Upper lobe of right lung (tissue), 1 donor: ENCODE measurements around the gene RSPO3. TPM values are rescaled to one million over a fixed set of nuclear protein-coding genes. Genes with fewer than 3 reads are reported as not detected.

Source experiments
- ATAC-seq: fragments of 200-7000 bp; cut with Tn5 transposase; one replicate; pipeline ENCODE4 v1.9.1; 2020; ENCODE audit warnings: mild to moderate bottlenecking, moderate library complexity
- DNase-seq: peaks from one replicate; pipeline ENCODE4 v3.0.0-alpha.2; 2020
- H3K27ac ChIP-seq: fragments of 200-600 bp; one replicate; pipeline ENCODE4 v1.8.0; 2022
- H3K27me3 ChIP-seq: fragments of 200-600 bp; one replicate; pipeline ENCODE4 v1.8.0; 2022; ENCODE audit warnings: mild to moderate bottlenecking
- H3K36me3 ChIP-seq: fragments of 200-600 bp; one replicate; pipeline ENCODE4 v1.8.0; 2022
- H3K4me1 ChIP-seq: fragments of 200-600 bp; one replicate; pipeline ENCODE4 v1.8.0; 2022
- H3K4me3 ChIP-seq: fragments of 200-600 bp; one replicate; pipeline ENCODE4 v1.8.0; 2022; ENCODE audit warnings: mild to moderate bottlenecking
- H3K9me3 ChIP-seq: fragments of 200-600 bp; one replicate; pipeline ENCODE4 v1.8.0; 2022
- CTCF ChIP-seq: fragments of 200-600 bp; IDR thresholded peaks from one replicate; pipeline ENCODE4 v1.8.0; 2022; ENCODE audit warnings: antibody characterized with exemption
- intact Hi-C: fragments of 100-400 bp; cut with DNase I; formaldehyde crosslinking; loops from one replicate; pipeline ENCODE4 v1.11.0; 2022
- total RNA-seq: library from RNA; stranded (reverse); fragmentation: NEBNext Ultra II Directional; extraction: Animal tissue kit (Norgen Biotek cat#: 25700); gene quantifications from one replicate; pipeline ENCODE4 v1.2.1, GENCODE V29; 2021
- donor health status: DM: no; HTN: yes; CAD: no; lungs with severe emphysema.

Gene RSPO3
- total RNA-seq, 1 donor from 2014 or later, result 6.2 TPM

GRCh38 chr6:127162836-127163235 lies 44.4 kb downstream of the RSPO3 start:
- H3K9me3 ChIP-seq, result no peaks in the 10 kb centered on the region
- DNase-seq (no peak), ATAC-seq (no peak)
- H3K27me3 ChIP-seq, result no peaks in the 10 kb centered on the region
- no peak overlapping the region for H3K4me3 ChIP-seq
- no peak overlapping the region for H3K27ac ChIP-seq
- intact Hi-C loops, result no loop called here
- no peak for TF ChIP-seq CTCF
- H3K36me3 ChIP-seq, result no peaks in the 10 kb centered on the region
- H3K4me1 ChIP-seq, result no peaks in the 10 kb centered on the region

- TF ChIP-seq CTCF, result no peak
- H3K27ac ChIP-seq, result no peak overlapping the region
- no peak for DNase-seq
- H3K36me3 ChIP-seq, result no peaks in the 10 kb centered on the region
- ATAC-seq, result no peak
- no peak overlapping the region for H3K4me3 ChIP-seq
- no peaks in the 10 kb centered on the region for H3K9me3 ChIP-seq
- no peaks in the 10 kb centered on the region for H3K27me3 ChIP-seq
- intact Hi-C loops, result no loop called here
- no peaks in the 10 kb centered on the region for H3K4me1 ChIP-seq
These were observed 45.6 kb downstream of the RSPO3 start for GRCh38 chr6:127164036-127164435.

GRCh38 chr6:127164565-127164964 lies 46.1 kb downstream of the RSPO3 start:
- ATAC-seq (no peak), DNase-seq (no peak)
- TF ChIP-seq CTCF, result no peak
- no peak overlapping the region for H3K4me3 ChIP-seq
- no peaks in the 10 kb centered on the region for H3K4me1 ChIP-seq
- no peaks in the 10 kb centered on the region for H3K9me3 ChIP-seq
- H3K27me3 ChIP-seq, result no peaks in the 10 kb centered on the region
- no peaks in the 10 kb centered on the region for H3K36me3 ChIP-seq
- H3K27ac ChIP-seq, result no peak overlapping the region
- intact Hi-C loops, result no loop called here

- H3K4me1 ChIP-seq, result no peaks in the 10 kb centered on the region
- no peak for TF ChIP-seq CTCF
- H3K27me3 ChIP-seq, result no peaks in the 10 kb centered on the region
- no peak for ATAC-seq
- no peaks in the 10 kb centered on the region for H3K9me3 ChIP-seq
- H3K4me3 ChIP-seq, result no peak overlapping the region
- H3K27ac ChIP-seq, result no peak overlapping the region
- H3K36me3 ChIP-seq, result no peaks in the 10 kb centered on the region
- intact Hi-C loops, result no loop called here
- DNase-seq, result no peak
These were observed 54.9 kb downstream of the RSPO3 start for GRCh38 chr6:127173156-127173940.

GRCh38 chr6:127176146-127176545 lies 57.7 kb downstream of the RSPO3 start:
- Histone ChIP-seq H3K36me3 (no peaks in the 10 kb centered on the region), H3K27me3 (no peaks in the 10 kb centered on the region), H3K4me3 (no peak overlapping the region), H3K9me3 (no peaks in the 10 kb centered on the region), H3K4me1 (no peaks in the 10 kb centered on the region), H3K27ac (no peak overlapping the region)
- no peak for TF ChIP-seq CTCF
- intact Hi-C loops, result no loop called here
- ATAC-seq (no peak), DNase-seq (no peak)
